Dermis microvascular lymphatic vessel endothelial cell (primary cell): ENCODE results near the gene DNM3. TPM values are rescaled to one million over a fixed set of nuclear protein-coding genes. Genes with fewer than 3 reads are reported as not detected.

Experiments used
- DNase-seq, 2 donors: peaks; one replicate each; pipeline versions ENCODE4 v3.0.0 to v3.0.0-alpha.2; 2010; ENCODE audit warnings: low read depth in 2 of 2
- total RNA-seq: library from RNA; depleted of rRNA; stranded (reverse); fragments of >200 nt; gene quantifications from 2 replicates; pipeline ENCODE4 v1.2.1, GENCODE V29; 2014

Gene DNM3
- total RNA-seq, 1 donor from 2014 or later: 0.51 TPM

DNA sequence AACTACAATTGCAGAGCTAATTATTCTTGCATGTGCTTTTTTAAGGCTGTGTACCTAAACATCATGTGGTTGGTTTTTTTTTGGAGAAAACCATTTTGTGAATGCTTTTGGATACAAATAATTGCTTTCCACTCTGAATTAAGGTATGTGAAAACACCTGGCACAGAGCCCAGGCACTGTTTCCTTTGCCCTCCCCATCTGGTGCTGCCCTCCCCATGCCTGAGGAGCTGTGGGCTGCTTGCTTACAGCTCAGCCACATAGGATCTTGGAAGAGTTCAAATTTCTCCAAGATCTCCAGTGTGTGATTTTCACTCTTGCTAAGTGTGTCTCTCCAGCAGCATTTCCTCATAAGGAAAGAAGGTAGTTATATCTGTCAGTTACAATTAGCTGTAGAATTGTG, 27.8 kb downstream of the DNM3 start:
- peak; percentile 9 to 56 for DNase-seq

- no peak for DNase-seq
Measured at GRCh38 chr1:171871848-171872247, 30.6 kb downstream of the DNM3 start.

DNA sequence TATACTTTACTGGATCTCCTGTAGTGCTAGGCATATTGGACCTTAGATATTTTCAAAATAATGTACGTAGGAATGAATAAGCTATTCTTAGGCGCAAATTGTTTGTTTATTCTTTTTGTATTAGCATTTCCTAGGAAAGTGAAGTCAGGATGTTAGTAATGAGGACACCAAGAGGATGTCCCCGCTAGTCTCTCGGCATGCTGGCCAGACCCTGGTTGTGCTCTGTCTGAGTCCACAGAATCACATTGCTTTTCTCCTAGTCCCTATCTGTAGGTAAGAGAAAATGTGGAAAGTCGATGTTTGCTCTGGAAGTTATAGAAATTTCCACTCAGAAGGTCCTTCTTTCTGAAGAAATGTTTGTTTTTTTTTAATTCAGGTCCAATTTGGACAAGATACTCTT, 31.1 kb downstream of the DNM3 start:
- no peak for DNase-seq

- no peak for DNase-seq
Measured at GRCh38 chr1:171873664-171874063, 32.4 kb downstream of the DNM3 start.

DNA sequence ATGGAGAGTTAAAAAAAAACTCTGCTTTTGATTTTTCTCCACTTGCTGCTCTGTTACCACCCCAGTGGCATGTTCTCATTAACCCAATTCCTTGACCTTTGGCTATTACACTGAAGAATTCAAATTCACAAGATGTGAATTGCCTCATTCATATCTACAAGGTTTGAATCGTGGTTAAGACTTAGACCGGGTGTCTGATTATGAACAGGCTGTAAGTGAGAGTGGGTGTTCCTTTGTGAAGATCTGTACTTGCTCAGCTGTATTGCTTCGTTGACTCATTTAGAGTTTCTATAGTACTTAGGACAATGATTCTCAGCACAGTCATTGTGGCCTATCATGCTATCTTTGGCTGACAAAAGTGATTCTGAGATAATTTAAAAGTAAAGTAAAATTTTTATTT, 36.4 kb downstream of the DNM3 start:
- no peak for DNase-seq

DNA sequence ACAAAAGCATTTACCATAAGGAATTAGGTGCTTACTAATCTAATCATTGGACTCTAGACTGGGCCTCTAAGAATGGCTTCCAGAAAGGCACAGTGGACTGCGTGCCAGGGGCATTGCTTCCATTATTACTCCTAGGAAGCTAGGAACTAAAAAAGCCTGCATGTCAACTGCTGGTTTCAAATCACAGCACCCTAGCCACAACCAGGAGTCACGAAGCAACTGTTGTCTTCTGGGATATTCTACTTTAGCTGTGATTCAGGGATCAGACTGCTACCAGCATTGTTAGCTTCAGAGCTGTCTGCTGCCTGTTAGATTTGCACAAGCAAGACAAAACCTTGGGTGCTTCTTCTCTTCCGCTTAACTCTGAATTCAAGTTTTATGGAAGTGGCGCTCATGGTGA, 38.3 kb downstream of the DNM3 start:
- no peak for DNase-seq

DNA sequence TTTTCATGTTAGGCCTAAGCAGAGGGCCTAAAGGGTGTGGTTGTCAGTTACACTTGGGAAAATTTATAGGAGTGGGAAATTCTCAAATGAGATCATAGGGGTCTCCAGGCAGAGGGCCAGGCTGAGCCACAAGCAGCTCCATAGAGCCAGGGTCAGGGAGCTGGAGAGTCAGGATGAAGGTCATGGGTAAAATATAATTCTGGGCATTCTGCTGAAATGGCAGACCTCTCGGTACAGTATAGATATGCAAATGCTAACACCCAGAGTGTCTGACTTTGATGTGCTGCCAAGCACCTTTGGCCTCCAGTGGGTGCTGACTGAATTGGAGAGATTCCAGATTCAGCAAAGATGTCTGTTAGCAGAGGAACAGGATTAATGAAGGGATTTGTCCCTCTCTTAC, 40.1 kb downstream of the DNM3 start:
- DNase-seq: no peak

DNA sequence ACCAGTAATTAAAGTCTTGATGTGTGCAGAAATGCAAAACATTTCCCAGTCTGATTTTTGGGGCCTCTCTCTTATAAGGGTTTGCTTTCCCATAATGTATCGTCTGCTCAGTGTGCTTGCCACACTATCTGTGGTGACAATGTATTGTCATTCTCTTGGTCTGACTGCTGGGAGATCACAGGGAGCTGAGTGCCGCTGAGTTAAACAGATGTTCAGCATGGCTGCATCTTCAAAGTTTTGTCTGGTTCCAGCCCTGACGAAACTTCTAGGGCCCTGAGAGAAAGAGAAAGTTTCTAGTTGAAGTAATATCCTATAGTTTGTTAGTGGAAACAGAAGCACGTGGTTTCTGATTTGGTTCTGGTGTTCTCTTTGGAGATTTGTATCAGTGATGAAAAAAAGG, 42.6 kb downstream of the DNM3 start:
- DNase-seq: no peak

DNA sequence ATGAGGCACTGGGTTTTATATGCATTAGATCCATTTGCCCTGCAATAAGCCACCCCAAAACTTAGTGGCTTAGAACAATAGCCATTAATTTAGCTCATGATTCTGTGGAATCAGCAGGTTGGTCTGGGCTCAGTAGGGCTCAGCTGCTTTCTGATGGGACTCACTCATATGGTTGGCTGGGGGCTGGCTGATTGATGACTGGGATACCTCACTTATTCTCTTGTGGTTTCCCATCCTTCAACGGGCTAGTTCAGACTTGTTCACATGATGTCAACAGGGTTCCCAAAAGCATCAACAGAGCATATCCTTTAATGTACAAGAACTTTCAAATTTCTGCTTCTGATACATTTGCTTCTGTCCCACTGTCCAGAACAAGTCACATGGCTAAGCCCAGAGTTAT, 43.2 kb downstream of the DNM3 start:
- no peak for DNase-seq

DNA sequence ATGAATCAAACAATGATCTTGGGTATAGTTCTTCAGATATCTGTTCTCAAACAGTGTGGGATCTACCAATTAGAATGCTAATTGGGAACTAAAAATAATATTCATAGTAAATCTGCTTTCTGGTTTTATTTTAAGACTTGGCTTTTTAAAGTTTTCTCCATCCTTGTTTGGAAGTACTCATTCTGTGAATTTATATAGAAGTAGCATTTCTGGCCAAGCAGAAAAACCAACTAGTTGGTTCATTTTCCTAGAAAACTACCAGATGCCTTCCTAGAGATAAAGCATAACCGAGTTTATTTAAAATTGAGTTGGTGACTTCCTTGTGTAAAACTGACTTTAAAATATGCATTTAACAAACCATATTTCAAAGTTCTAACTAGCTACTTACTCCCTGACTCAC, 48.8 kb downstream of the DNM3 start:
- DNase-seq: no peak

- no peak for DNase-seq
Measured at GRCh38 chr1:171896936-171897703, 55.8 kb downstream of the DNM3 start.

GRCh38 chr1:171898941-171899340, 57.6 kb downstream of the DNM3 start:
- peak in 1 of 2 donors; percentile 1 for DNase-seq

- no peak for DNase-seq
Measured at GRCh38 chr1:171899838-171900237, 58.5 kb downstream of the DNM3 start.

DNA sequence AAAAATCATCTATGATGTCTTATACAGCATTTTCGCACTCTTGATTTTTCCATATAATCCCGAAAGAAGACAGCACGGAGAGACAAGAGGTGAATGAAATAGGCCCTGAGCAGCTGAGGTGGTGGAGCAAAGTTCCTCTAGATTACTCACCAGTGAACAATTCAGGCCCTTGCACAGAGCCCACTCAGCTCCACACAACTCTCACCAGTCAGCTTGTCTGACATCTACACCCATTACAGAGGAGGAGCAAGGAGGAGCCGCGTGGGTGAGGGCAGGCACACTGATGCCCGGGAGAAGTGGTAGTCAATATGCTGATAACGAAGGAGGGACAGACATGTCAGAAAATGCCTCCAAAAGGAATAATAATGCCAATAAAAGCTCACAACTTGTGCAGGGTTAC, 59.9 kb downstream of the DNM3 start:
- DNase-seq: no peak

- no peak for DNase-seq
Measured at GRCh38 chr1:171902527-171902926, 61.2 kb downstream of the DNM3 start.

DNA sequence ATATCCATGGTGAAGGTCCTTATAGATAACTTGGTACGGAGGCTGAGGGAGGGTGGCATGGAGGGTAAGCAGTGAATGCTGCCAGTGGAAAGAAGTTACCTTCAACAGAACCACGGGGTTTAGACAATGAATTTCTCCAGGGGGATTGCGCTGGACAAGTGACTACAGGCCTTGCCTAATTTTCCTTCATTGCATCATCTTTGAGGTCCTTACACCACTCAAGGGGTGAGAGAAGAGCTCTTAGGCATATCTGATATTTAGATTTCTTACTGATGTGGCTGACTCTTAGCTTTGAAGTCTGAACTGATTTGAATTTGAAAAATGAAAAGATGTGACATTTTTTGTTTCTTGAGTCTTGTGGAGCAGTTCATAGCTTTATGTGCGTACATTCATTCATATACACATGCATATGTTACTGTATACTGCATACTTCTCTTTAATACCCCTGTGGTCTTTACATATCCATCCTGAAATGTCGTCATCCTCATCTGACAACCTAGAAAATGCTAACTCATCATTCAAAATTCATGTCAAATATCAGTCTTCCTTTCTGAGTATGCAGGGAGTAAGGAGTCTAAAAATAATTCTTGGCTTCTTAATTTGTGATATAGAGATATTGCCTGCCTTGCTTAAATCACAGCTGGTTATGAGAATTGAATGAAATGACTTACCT, 63.6 kb downstream of the DNM3 start:
- DNase-seq: no peak

DNA sequence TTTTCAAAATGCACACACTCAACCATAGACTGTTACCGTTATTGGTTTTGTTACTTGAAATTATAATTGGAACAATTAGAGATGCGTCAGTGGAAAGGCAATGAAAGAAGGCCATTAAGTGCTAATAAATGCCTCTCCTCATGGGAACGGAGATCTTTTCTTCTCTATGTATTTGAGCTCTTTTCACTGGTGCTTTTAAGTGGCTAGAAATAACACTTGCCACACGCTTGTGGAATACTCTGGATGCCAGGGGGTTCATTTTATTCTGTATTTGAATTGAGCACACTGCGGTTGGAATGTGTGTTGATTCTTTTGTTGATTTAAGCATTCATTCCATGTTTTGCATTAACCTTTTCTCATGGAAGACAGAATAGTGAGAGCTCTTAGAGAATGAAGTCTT, 68.4 kb downstream of the DNM3 start:
- no peak for DNase-seq

- DNase-seq: no peak
Measured at GRCh38 chr1:171910786-171911185, 69.5 kb downstream of the DNM3 start.

DNA sequence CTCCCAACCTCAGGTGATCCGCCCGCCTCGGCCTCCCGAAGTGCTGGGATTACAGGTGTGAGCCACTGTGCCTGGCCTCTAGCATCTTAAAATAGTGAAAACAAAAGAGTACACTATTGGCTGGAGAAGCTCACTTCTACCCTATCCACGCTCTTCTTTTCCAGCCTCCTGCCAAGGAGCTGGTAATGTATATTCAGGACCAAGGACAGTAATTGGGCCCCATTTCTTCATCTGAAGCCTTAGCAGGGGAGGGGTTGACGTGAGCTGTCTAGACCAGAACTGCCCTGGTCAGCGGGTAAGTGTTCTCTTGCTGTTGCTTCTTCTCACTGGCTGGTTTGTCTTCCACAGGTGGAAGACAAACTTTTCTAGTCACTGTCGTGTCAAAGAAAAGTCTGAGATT, 70.2 kb downstream of the DNM3 start:
- DNase-seq: peak in 1 of 2 donors; percentile 4

GRCh38 chr1:171912509-171913175, 71.3 kb downstream of the DNM3 start:
- DNase-seq: no peak

DNA sequence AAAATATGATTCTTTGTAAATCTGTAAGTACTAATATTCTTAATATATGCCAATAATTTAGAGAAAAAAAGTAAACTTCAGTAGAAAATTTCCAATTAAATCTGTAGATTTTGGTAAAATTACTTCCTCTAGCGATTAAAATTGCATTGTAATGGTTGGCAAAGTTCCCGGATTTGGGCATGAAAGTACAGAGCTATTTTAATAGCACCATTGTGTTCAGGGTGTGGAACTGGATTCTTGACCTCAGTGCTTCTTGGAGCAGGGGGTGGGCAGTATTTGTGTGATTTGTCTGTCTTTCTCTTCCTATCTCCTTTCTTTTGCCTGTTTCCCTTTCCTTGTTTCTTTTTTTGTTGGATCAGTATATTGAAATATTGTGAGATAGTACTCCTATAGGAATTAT, 72.1 kb downstream of the DNM3 start:
- peak; percentile 22 to 42 for DNase-seq

- no peak for DNase-seq
Measured at GRCh38 chr1:171916315-171916771, 75.0 kb downstream of the DNM3 start.

DNA sequence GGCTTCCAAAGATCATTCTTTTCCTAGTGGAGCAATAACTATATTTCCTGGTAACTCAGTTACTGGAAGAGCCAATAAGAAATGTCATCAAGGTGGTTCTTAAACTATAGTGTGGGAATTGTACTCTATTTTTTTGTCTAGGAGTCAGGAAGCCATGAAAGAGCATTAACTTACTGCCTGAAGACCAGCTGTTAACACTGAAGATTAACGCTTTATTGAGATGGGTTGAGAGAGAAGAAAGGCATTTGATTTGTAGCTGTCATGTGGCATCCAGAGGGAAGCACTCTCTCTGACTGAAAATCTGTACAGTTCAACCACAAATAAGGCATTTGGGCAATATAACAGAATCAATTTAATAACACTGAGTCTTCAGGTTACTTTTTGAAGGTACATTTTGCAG, 76.0 kb downstream of the DNM3 start:
- DNase-seq: no peak
